ENCODE data around the gene IFRD1.
A peak's percentile ranks its signal among the peaks of the same experiment; 100 is the strongest.

The IFRD1 gene

DNA sequence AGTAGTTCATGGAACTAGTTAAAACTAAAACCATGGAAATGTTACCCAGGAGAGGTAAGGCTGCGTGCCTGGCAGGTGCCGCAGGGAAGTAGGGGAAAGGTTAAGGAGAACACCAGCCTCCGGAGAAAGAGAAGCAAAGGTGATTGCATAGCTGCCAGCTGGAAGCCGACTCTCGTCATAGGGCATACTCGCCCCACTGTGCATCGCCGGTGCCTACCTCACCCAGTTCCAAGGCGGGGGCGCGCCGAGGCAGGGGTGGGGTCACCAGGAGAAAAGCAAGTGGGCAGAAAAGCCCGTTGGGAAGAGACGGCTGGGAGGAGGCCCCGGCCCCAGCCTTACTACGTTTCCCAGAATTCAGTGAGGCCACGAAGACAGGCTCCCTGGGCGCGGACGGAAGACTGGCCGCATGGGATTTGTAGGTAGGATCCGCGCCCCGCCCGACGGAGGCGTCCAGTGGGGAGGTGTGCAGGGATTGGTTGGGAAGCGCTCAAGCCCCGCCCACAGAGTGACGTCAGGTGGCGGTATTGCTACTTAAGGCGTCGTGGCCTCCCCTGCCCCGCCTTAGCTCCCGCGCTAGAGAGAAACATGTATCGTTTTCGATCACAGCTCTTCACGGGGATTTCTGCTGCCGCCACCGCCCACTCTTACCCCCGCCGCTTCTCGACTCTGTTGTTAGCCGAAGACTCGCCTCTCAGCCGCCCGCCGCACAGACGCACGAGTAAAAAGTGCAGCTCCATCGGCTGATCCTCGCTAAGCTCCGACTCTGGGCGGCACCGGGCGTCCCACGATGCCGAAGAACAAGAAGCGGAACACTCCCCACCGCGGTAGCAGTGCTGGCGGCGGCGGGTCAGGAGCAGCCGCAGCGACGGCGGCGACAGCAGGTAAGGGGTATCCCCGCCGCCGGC is at the start of gene IFRD1:
IFRD1 (plus strand) TSS at position 559 of the 905 bp plus-strand sequence; CDS start at position 788, 229 bp downstream.
- DNase-seq, result peak; percentile 89

- DNase-seq, result no peak
Observed at GRCh38 chr7:112404321-112404720, 45.9 kb upstream of the IFRD1 start.

GRCh38 chr7:112405286-112405685 is 45.0 kb upstream of the IFRD1 start:
- DNase-seq, result no peak

- DNase-seq, result no peak
Observed at GRCh38 chr7:112407261-112407660, 43.0 kb upstream of the IFRD1 start.

- no peak for DNase-seq
Observed at GRCh38 chr7:112410092-112410491, 40.2 kb upstream of the IFRD1 start.

DNA sequence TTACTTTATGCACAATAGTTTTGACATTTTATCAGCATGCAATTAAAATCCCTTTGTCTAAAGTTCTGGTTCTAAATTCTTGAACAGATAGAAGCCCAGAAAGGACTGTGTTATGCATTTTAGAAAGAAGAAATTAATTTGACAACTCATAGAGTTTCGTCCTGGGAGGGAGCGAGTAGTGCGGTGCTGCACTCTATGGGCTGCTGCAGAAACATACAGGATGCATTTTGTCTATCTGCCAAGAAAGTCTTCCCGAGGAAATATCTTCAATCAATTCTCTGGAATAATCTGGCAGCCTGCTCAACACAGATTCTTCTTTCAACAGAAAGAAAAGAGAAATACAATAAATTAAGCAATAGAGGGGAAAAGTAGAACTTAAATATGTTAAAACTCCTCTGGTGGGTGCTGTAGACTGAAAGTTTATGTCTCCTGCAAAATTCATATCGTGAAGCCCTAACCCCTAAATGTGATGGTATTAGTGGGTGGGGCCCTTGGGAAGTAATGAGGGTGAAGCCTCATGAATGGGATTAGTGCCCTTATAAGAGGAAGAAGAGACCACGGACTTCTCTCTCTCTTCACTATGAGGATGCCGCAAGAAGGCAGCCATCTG is 39.0 kb upstream of the IFRD1 start:
- no peak for DNase-seq

DNA sequence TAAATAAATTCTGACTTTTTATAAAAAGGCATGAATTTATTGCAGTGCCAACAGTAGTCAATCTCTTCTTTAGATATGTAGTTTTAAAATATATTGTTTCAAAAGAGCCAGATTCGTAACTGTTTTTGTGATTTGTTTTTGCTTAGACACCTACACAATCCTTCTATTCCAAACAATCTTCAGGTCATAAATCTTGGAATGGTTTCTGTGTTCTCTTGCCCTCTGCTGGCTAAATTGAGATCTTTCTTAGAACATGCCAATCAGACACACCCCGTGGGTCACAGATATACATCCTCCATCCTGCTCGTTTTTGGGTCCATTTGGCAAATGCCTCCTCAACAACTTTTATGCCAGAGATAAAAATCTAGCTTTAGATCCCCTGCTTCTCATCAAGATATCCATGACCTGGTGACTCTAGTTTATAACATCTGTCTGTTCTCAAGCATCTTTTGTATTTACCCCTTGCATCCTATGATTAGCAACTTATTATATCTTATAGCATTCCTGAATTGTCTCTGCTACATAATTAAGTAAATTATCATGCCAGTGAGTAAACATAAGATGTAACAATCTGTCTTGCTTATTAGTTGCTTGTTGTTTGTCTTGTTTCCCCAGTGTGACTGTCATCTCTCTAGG is 35.3 kb upstream of the IFRD1 start:
- DNase-seq, result peak; percentile 25

- no peak for DNase-seq
Observed at GRCh38 chr7:112416127-112416526, 34.1 kb upstream of the IFRD1 start.

DNA sequence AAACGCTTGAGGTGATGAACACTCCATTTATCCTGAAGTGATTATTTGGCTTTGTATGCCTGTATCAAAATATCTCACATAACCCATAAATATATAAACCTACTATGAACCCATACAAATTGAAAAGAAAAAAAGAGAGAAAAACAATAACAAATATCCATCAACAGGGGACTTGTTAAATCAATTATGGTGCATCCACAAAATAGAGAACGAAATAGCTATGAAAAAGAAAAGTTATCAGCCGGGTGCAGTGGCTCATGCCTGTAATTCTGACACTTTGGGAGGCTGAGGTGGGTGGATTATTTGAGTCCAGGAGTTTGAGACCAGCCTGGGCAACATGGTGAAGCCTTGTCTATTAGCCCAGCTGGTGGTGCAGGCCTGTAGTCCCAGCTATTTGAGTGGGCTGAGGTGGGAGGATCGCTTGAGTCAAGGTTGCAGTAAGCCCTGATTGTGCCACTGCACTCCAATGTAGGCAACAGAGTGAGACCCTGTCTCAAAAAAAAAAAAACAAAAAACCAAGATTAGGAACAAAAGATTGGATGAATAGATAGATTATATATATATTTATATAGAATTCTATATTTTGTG is 30.6 kb upstream of the IFRD1 start:
- DNase-seq, result no peak

- no peak for DNase-seq
Observed at GRCh38 chr7:112420236-112420861, 29.9 kb upstream of the IFRD1 start.

DNA sequence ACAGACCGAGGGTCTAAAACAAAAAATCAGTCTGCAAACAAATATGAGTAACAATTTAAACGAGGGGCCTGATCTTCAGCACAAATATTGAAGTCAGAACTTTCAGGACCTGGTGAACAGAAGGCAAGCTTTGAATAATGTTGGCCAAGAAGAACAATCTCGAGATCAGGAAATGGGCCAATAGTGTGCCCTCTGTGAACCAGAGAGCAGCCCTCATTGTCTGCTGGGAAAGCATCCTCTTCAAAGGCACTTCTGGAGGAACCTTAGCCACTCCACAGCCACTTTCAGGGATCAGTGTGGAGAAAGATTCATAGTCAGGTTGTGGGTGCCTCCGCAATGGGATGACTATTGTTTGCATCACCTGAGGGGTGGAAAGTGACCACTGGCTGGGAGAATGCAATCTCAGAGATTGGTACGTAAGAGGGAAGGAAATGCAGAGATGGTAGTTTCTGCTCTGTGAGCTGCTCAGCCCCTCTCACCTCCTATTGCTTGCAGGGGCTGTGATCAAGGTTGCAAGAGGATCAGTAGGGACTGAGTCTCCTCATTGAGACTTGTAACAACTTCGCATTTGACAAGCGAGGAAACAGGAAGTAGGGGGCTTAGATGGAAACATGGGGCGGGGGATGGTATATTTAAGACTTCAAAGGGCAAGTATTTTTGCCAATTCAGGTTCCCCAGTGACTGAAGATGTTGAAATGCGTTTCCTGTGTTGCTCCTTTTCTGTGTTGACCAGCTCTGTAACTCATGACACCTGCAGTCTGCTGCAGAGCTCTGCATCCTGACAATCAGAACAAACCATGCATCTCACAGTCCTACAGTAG is 28.4 kb upstream of the IFRD1 start:
- no peak for DNase-seq

DNA sequence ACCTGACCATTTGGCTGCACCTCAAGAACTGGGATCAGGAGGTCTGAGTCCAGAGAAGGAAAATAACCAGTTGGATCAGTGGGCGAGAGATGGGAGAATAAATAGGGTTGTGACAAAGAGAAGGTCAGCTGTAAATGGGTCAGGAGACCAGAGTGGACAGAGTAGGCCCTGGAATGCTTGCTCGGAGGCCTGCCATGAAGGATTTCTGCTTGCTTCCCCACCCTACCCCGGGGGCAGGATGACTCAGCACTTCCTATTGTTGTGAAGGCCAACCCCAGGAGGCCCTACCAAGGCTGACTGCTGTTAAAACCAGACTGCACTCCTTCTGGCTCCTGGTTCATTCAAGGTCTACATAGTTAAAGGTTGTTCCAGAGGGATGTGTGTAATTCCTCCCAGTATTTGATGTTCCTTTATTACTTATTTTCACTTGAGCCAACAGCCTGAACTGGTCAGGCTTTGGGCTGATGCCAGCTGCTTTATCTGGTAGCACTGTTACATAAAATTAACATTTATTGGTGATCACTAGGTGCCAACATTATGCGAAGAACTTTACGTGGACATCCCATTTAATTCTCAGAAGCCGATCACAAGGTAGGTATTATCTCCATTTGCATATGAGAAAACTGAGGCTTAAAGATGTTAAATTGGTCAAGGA is 27.3 kb upstream of the IFRD1 start:
- DNase-seq, result no peak

- DNase-seq, result no peak
Observed at GRCh38 chr7:112423987-112424386, 26.3 kb upstream of the IFRD1 start.

DNA sequence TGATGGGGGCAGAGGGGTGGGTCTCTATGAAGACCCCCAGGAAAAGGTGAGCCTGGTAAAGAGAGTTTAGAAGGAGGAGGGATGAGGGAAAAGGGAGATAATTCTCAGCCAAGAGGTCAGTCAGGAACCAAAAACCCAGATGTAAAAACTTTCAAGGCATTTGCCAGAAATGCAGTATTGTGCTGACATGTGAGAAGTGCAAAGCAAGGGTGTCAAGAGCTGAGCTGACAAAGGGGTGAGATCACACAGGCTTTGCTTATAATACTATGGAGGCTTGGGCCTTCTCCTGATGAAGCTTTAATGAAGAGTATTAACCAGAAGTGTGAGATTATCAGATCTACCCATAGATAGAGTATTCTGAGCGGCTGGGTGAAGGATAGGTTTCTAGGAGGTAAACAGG is 22.3 kb upstream of the IFRD1 start:
- no peak for DNase-seq

- DNase-seq, result no peak
Observed at GRCh38 chr7:112428715-112429114, 21.5 kb upstream of the IFRD1 start.

- DNase-seq, result no peak
Observed at GRCh38 chr7:112430649-112431048, 19.6 kb upstream of the IFRD1 start.

- no peak for DNase-seq
Observed at GRCh38 chr7:112431803-112432202, 18.5 kb upstream of the IFRD1 start.

GRCh38 chr7:112433289-112433688 is 17.0 kb upstream of the IFRD1 start:
- DNase-seq, result no peak

DNA sequence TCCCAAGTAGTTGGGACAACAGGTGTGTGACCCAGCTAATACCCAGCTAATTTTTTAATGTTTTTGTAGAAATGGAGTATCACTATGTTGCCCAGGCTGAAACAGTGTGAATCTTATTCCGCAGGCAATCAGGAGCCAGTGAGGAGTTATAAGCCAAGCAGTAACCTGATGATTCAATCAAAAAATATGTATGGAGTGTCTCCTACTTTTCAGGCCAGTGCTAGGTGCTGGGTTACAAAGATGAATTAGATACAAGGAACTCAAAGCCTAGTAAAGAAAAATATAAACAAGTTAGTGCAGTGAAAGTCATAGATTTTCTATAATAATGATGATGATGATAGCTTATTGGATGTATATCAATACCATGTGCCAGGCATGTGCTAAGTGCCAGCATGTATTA is 13.2 kb upstream of the IFRD1 start:
- DNase-seq, result no peak

- DNase-seq, result no peak
Observed at GRCh38 chr7:112439476-112439875, 10.8 kb upstream of the IFRD1 start.

DNA sequence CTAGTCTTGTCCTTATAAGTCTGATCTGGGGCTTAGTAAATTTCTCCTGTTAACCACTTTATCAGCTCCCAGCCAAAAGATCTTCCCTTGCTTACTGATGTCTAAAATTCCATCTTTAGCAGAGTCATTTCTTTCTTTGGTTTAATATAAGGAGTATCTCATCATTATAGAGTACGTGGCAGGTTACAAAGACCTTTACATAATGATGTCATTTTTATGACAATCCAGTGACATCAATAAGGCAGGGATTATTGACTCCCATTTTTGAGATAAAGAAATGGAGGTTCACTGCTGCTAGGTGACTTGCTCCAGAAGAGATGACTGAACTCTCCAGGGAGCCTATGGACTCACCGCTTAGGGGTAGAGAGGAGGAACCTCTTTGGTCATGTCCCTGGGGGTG is 8.1 kb upstream of the IFRD1 start:
- DNase-seq, result no peak

- DNase-seq, result no peak
Observed at GRCh38 chr7:112444505-112444904, 5.8 kb upstream of the IFRD1 start.

All from NCI-H524 treated with DMSO at 0.1 percent for 48 hours (cell line).